Fibroblast of the aortic adventitia (primary cell): ENCODE measurements around the gene TFCP2L1. TPM values are rescaled to one million over a fixed set of nuclear protein-coding genes. Genes with fewer than 3 reads are reported as not detected.

Source experiments
- DNase-seq: peaks from one replicate; pipeline ENCODE4 v3.0.0-alpha.2; 2010; ENCODE audit warnings: low read depth
- H3K4me3 ChIP-seq: 2 replicates; pipeline ENCODE4 v1.5.1; 2011; ENCODE audit warnings: low read depth, mild to moderate bottlenecking, control low read depth, low read length, moderate library complexity
- CTCF ChIP-seq: IDR thresholded peaks from 2 replicates; pipeline ENCODE4 v1.5.1; 2011; ENCODE audit warnings: mild to moderate bottlenecking, low read length, control low read depth, inconsistent platforms; ENCODE audit not compliant: insufficient read depth
- total RNA-seq: library from RNA; depleted of rRNA; stranded (reverse); fragments of >200 nt; gene quantifications from 2 replicates; pipeline ENCODE4 v1.2.3, GENCODE V29; 2012; ENCODE audit warnings: low replicate concordance

The TFCP2L1 gene
- total RNA-seq, 1 donor, result under 0.01 TPM

- no peak for DNase-seq
- H3K4me3 ChIP-seq, result no peak overlapping the region
- TF ChIP-seq CTCF, result no peak
Observed at GRCh38 chr2:121295911-121296650, 11.1 kb upstream of the TFCP2L1 start.

- no peak for DNase-seq
- no peak overlapping the region for H3K4me3 ChIP-seq
- TF ChIP-seq CTCF, result no peak
Observed at GRCh38 chr2:121294881-121295840, 10.2 kb upstream of the TFCP2L1 start.

GRCh38 chr2:121293450-121294325 is 8.7 kb upstream of the TFCP2L1 start:
- no peak for TF ChIP-seq CTCF
- H3K4me3 ChIP-seq, result no peak overlapping the region
- no peak for DNase-seq

GRCh38 chr2:121291251-121291580 is 6.2 kb upstream of the TFCP2L1 start:
- no peak for DNase-seq
- no peak for TF ChIP-seq CTCF
- no peak overlapping the region for H3K4me3 ChIP-seq

GRCh38 chr2:121289271-121289670 is 4.3 kb upstream of the TFCP2L1 start:
- no peak for TF ChIP-seq CTCF
- no peak for DNase-seq
- H3K4me3 ChIP-seq, result no peak overlapping the region

GRCh38 chr2:121288454-121289231 is 3.6 kb upstream of the TFCP2L1 start:
- no peak for DNase-seq
- H3K4me3 ChIP-seq, result no peak overlapping the region
- TF ChIP-seq CTCF, result no peak
